Vagina (tissue), 2 donors: ENCODE measurements around the gene JPH3.

Experiments used
- CTCF ChIP-seq, 3 experiments: fragments of 450-650 bp in 2 of 3; fragments of 200-600 bp in 1 of 3; sonication (generic) in 1 of 3; IDR thresholded peaks; one replicate each; pipeline ENCODE4 v1.5.1; 2017 to 2019; ENCODE audit warnings: antibody characterized with exemption in 3 of 3, mild to moderate bottlenecking in 2 of 3, moderate library complexity in 2 of 3
- POLR2A ChIP-seq, 2 donors: fragments of 450-650 bp; IDR thresholded peaks; one replicate each; pipeline ENCODE4 v1.6.1; 2017; ENCODE audit warnings: antibody characterized with exemption in 2 of 2, mild to moderate bottlenecking in 2 of 2, moderate library complexity in 2 of 2

- no peak for TF ChIP-seq CTCF (IDR thresholded peaks at IDR 0.05)
- no peak for TF ChIP-seq POLR2A (IDR thresholded peaks at IDR 0.05)
Measured at GRCh38 chr16:87626905-87627304, 24.6 kb downstream of the JPH3 start.
